ENCODE results near the gene EFHD2. TPM values are rescaled to one million over a fixed set of nuclear protein-coding genes. Genes with fewer than 3 reads are reported as not detected.
"Not testable (repeated sequence)": the region's sequence is repeated elsewhere in the genome, so short reads cannot be mapped to it uniquely, and the experiment has no call there.

The EFHD2 gene
- total RNA-seq, 1 donor from 2014 or later, result 6.6 TPM

DNA sequence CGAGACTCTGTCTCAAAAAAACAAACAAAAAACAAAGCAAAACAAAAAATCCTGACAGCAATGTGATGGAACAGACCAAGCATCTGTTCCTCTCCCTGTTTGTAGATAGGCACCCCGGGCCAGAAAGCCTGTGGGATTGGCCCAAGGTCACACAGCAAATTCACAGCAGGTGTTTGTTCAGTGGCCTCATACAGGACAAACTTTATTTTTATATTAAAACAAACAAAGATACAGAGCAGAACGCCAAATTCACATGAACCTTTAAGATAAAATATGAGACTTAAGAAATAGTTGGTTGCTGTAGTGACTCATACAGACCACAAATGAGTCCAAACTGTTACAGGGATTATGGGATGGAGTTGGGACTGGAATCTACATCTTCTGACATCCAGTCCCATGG lies 44.6 kb downstream of the EFHD2 start:
- no peaks in the 10 kb centered on the region for H3K4me1 Mint-ChIP-seq (ENCODE audit: unreplicated experiment)
- TF ChIP-seq, protein P1, sequence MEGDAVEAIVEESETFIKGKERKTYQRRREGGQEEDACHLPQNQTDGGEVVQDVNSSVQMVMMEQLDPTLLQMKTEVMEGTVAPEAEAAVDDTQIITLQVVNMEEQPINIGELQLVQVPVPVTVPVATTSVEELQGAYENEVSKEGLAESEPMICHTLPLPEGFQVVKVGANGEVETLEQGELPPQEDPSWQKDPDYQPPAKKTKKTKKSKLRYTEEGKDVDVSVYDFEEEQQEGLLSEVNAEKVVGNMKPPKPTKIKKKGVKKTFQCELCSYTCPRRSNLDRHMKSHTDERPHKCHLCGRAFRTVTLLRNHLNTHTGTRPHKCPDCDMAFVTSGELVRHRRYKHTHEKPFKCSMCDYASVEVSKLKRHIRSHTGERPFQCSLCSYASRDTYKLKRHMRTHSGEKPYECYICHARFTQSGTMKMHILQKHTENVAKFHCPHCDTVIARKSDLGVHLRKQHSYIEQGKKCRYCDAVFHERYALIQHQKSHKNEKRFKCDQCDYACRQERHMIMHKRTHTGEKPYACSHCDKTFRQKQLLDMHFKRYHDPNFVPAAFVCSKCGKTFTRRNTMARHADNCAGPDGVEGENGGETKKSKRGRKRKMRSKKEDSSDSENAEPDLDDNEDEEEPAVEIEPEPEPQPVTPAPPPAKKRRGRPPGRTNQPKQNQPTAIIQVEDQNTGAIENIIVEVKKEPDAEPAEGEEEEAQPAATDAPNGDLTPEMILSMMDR (IDR thresholded peaks at IDR 0.05; ENCODE audit: unreplicated experiment), result no peak
- H3K36me3 Mint-ChIP-seq (ENCODE audit: low read depth, unreplicated experiment), result no peaks in the 10 kb centered on the region
- H3K27ac Mint-ChIP-seq (ENCODE audit: unreplicated experiment), result no peak overlapping the region
- peaks cover 7% of the 10 kb centered on the region for H3K27me3 Mint-ChIP-seq (ENCODE audit: unreplicated experiment)
- no peak overlapping the region for H3K4me3 Mint-ChIP-seq (ENCODE audit: unreplicated experiment)
- no peaks in the 10 kb centered on the region for H3K9me3 Mint-ChIP-seq (ENCODE audit: unreplicated experiment)
- DNase-seq (ENCODE audit: low spot score), result no peak

- no peak for DNase-seq (ENCODE audit: low spot score)
- no peak overlapping the region for H3K27ac Mint-ChIP-seq (ENCODE audit: unreplicated experiment)
- H3K4me1 Mint-ChIP-seq (ENCODE audit: unreplicated experiment), result peaks cover 4% of the 10 kb centered on the region
Measured at GRCh38 chr1:15455522-15455921, 45.8 kb downstream of the EFHD2 start.

GRCh38 chr1:15456313-15456954 lies 46.7 kb downstream of the EFHD2 start, which contains the start of gene CELA2A:
Gene CELA2A (plus strand): TSS chr1:15456732. CDS start chr1:15456754, 22 bp downstream.
- peaks cover 7% of the 10 kb centered on the region for H3K4me1 Mint-ChIP-seq (ENCODE audit: unreplicated experiment)

More at GRCh38 chr1:15455522-15455921, 45.8 kb downstream of the EFHD2 start:
- Mint-ChIP-seq H3K9me3 (ENCODE audit: unreplicated experiment) (no peaks in the 10 kb centered on the region), H3K36me3 (ENCODE audit: low read depth, unreplicated experiment) (no peaks in the 10 kb centered on the region), H3K4me3 (ENCODE audit: unreplicated experiment) (no peak overlapping the region), H3K27me3 (ENCODE audit: unreplicated experiment) (peaks cover 3% of the 10 kb centered on the region)
- TF ChIP-seq, protein P1 (IDR thresholded peaks at IDR 0.05; ENCODE audit: unreplicated experiment), result no peak

DNA sequence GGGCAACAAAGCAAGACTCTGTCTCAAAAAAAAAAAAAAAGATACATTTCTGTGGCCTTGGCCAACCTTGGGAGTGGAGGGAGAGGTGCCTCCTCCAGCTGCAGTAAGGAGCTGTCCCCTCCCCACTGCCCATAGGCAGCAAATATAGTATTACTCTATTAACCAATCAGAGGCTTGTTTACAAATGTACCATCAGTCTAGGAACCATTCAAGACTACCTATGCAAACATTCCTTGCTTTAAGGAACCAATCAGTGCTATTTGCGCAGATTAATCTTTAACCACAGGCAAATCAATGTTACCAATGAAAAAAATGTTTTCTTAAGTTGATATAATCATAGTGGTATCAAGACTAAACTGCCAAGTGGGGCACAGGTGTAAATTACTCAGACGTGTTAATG lies 47.9 kb downstream of the EFHD2 start:
- TF ChIP-seq, protein P1 (IDR thresholded peaks at IDR 0.05; ENCODE audit: unreplicated experiment), result no peak
- Mint-ChIP-seq H3K27me3 (ENCODE audit: unreplicated experiment) (peaks cover 3% of the 10 kb centered on the region), H3K27ac (ENCODE audit: unreplicated experiment) (no peak overlapping the region), H3K4me3 (ENCODE audit: unreplicated experiment) (no peak overlapping the region), H3K36me3 (ENCODE audit: low read depth, unreplicated experiment) (no peaks in the 10 kb centered on the region), H3K4me1 (ENCODE audit: unreplicated experiment) (peaks cover 7% of the 10 kb centered on the region), H3K9me3 (ENCODE audit: unreplicated experiment) (no peaks in the 10 kb centered on the region)
- DNase-seq (ENCODE audit: low spot score), result no peak

More at GRCh38 chr1:15456313-15456954, 46.7 kb downstream of the EFHD2 start, which contains the start of gene CELA2A:
- DNase-seq (ENCODE audit: low spot score), result no peak
- Mint-ChIP-seq H3K4me3 (ENCODE audit: unreplicated experiment) (no peak within 1 kb of the TSS), H3K36me3 (ENCODE audit: low read depth, unreplicated experiment) (no peaks in the 10 kb centered on the region), H3K9me3 (ENCODE audit: unreplicated experiment) (no peaks in the 10 kb centered on the region), H3K27me3 (ENCODE audit: unreplicated experiment) (peaks cover 3% of the 10 kb centered on the region), H3K27ac (ENCODE audit: unreplicated experiment) (no peak within 1 kb of the TSS)
- TF ChIP-seq, protein P1 (IDR thresholded peaks at IDR 0.05; ENCODE audit: unreplicated experiment), result no peak

- H3K4me1 Mint-ChIP-seq (ENCODE audit: unreplicated experiment); H3K9me3 Mint-ChIP-seq (ENCODE audit: unreplicated experiment); H3K27me3 Mint-ChIP-seq (ENCODE audit: unreplicated experiment); H3K4me3 Mint-ChIP-seq (ENCODE audit: unreplicated experiment); H3K27ac Mint-ChIP-seq (ENCODE audit: unreplicated experiment); H3K36me3 Mint-ChIP-seq (ENCODE audit: low read depth, unreplicated experiment); DNase-seq (ENCODE audit: low spot score): not testable (repeated sequence)
Measured at GRCh38 chr1:15458388-15458787, 48.7 kb downstream of the EFHD2 start.
